HG02938 (cell line): ENCODE measurements around the gene DLX6.

ENCODE experiments used
- ATAC-seq: cut with Tn5 transposase; IDR thresholded peaks from one replicate; pipeline ENCODE4 v1.9.1; 2021; ENCODE audit warnings: mild to moderate bottlenecking, moderate library complexity; ENCODE audit not compliant: unreplicated experiment

Gene DLX6

DNA sequence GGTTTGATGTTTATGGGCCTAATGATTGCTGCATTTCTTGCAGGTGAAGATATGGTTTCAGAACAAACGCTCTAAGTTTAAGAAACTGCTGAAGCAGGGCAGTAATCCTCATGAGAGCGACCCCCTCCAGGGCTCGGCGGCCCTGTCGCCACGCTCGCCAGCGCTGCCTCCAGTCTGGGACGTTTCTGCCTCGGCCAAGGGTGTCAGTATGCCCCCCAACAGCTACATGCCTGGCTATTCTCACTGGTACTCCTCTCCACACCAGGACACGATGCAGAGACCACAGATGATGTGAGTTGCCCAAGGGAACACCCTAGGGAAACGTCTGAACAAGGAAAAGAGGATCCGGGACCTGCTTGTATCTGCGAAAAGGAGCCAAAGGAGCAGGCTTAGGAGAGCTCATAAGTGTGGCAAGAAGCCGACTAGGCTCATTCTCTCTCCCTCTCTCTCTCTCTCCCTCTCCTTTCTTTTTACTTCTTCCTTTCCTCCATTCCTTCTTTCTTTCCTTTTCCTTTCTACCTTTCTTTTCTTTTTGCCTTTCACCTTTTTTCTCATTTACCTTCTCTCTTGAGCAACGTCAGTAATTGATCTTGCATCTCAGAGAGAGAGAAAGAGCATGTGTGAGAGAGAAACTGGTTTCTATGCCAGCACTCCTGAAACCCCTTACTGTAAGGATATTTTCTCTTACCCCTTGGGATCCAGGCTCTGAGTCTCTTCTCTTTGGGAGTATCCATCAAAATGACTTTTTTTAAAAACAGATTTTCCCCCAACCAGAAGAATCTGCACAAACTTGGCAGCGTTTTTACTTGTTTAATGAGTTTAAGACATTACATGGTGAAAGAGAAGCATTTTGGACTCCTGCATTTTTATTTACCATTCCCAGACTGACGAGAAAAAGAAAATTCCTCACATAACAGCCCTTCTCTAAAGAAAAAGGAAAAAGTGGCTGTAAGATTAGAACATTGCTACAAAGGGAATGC lies 4.7 kb downstream of the DLX6 start:
- no peak for ATAC-seq

DNA sequence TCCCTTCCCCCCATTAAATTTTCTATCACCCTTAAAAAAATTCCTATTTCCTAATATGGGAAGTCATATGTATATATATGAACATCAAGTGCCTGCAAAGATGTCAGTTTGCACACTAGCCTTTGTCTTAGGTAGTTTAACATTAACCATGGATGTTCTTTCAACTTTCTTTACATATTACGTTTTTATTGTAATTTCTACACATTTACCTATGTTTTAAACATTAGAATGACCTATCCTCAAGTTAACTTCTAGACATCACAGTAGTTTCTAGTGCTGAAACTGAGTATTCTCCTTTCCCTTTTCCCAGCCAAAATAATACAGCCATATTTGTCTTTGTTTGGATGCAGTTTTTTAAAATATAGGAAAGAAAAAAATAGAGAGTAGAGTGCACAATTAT lies 5.8 kb downstream of the DLX6 start:
- no peak for ATAC-seq

DNA sequence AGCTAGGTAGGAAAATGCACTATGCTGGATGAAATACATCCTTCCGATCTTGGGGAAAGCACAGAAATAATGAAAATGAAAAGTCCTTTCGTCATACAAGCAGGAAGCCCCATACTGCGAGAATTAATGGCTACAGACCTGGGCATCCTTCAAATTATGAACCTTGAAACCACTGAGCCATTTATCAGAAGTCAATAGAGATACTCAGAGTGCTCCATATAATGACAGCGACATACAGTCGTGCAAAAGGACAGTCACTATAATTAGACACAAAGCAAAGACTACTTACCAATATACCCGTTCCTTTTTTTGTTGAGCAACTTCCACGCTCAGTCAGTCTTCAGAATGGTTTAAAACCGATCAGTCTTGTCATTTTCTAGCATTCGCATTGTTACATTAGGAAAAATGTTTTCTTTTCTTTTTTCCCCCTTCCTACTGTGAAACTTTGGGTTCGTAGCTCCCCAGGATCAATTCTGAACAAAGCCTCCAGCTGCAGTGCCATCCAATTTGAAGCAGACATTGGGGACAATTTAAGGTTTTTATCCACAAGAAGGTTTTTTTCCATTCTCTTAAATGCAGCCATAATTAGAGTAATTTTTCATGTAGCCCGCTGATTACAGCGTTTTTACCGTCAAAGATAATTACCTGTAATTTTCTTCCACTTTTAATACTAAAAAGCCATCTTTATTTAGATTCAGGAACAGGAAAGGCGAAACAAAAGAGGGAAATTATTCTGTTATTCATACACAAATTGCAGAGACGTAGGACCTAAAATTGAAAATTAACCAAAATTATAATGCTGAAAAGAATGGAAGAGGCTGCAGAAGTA lies 6.4 kb downstream of the DLX6 start:
- no peak for ATAC-seq

DNA sequence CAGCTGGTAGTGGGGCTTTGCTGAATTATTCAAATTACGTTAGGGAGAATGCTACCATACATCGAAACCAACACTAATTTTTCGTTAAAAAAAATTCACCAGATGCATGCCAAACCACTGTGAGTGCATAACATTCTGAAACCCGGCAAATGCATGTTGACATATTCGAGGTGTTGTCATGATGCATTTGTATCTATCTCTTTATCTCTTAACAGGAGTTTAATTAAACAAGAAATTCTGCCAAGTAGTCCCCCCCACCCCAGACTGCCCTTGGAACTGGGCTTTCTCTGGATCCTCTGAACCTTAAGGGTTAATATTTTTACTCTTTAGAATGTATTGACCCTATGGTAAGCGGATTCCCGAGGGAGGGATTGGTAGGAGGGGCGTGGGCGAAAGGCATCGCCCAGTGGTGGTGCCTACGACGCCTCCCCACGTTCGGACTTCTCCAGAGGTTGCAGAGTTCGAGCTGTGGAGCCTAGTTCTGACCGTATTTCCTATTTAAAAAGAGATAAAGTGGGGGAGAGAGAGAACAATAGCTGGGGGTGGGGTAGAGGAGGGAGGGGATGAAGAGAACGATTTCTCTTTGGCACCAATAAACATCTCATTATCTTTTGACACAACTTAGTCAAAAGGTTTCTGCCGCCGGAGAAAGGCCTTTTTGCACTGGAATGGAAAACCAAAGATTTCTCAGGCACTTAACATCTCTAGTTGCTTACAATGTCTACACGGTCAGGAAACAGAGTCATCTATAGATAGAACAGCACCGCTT lies 7.2 kb downstream of the DLX6 start:
- ATAC-seq: no peak

DNA sequence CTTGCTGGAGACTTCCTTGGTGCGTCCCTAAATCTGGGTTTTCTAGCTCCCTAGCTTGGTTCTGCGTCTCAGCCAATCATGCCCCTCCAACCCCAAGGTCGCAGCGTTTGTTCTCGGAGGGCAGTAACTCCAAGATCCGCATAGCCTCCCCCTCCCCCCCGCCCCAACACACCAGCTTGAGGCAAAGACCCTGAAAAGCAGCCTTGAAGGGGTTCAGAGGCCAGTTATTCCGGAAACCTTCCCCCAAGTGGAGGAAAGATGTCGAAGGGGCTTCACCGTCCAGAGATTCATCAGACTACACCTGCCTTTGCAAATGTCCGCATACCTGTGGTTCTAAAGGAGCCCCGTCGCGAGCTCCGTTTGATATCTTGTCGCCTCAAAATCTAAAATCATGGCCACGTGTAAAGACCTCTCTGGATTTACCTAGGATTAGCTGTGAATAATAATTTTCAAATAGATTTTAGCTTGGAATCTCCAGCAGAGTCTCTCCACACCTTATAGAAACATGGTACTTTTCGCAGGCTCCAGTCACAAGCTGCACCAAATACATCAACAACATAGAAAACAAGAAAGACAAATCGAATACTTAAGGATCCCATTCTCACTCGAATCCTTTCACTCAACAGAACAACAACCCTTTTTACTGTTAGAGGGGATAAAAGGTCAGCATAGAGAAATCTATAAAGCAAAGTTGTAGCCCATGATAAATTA lies 7.9 kb downstream of the DLX6 start:
- ATAC-seq: no peak

DNA sequence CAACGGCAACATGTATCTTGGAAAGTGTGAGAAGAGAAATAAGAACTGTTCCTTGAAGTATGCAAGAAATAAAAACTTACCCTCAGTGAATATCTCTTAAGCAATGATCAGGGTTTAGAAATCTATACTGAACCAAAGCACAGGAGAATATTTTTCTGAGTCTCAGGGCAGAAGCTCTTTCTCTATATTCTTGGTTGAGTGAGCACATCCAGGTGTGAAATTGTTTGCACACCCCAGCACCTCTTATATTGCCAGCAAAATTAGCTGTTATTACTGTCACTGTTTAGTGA lies 8.4 kb downstream of the DLX6 start:
- no peak for ATAC-seq

DNA sequence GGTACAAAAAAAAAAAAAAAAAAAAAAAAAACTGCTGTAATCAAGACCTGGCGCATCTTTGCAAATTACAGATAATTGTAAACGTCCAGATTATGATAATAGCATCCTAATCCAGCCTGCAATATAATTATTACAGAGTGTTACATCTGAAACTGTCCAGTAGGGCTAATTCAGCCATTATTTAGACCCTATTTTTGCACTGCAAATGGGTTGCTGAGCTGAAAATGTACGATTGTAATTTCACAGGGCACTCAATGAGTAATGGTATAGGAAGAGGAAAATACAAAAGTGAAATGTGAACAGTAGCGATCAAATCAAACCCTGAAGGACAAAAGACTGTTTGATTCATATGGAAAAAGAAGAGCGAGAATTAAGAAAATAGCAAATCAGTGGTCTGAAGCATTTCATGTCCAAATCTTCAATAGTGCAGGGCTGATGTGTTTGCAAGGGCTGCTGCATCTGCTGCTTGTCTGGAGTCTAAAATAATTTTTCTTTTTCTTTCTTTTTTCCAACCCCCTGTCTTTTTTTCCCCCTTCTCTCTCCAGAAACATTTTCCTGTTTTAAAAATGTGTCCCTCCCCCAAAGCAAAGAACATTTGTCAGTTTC lies 8.9 kb downstream of the DLX6 start:
- ATAC-seq: no peak

DNA sequence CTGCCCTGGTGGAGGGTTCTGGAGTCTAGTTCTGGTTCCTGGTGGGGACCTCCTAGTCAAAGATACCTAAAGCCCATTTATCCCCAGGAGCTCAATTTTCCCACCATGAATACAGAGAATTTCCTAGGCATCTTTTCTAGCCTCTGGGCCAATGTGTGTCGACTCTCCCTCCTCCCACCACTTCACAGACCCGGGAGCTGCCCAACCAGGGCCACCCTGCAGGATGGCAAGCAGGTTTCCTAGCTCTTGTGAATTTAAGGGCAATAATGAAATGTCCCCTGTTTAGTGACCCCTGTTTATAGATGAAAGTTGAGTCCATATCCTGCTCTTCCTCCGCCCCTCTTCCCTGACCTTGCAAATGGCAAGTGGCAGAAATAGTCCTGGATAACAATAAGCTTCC lies 9.9 kb downstream of the DLX6 start:
- ATAC-seq: no peak

DNA sequence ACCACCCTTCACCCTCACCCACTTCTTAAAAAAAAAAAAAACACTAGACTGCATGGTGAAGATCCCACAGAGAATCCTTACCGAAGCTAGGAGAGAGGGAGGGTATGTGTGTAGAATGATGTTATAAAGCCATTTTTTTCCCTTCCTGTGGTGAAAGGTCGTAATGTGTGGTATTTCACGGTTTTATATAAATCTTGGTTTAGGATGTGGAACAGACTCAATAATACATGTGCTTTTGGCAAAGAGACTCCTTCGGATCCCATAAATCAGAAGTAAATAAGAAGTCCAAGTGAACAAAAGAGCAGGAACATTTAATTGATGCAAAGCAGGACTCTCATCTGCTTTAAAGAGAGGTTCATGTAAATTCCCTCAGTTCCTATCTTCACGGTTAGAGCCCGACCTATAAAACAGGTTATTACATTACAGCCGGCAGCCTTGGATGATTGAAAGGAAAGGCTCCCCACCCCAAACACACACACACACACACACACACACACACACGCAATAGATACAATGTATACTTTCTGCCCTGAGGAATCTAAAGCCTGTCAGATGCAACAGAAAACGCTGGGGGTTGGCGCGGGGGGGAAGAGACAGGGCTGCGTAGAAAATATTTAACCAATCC lies 10.5 kb downstream of the DLX6 start:
- ATAC-seq: no peak

DNA sequence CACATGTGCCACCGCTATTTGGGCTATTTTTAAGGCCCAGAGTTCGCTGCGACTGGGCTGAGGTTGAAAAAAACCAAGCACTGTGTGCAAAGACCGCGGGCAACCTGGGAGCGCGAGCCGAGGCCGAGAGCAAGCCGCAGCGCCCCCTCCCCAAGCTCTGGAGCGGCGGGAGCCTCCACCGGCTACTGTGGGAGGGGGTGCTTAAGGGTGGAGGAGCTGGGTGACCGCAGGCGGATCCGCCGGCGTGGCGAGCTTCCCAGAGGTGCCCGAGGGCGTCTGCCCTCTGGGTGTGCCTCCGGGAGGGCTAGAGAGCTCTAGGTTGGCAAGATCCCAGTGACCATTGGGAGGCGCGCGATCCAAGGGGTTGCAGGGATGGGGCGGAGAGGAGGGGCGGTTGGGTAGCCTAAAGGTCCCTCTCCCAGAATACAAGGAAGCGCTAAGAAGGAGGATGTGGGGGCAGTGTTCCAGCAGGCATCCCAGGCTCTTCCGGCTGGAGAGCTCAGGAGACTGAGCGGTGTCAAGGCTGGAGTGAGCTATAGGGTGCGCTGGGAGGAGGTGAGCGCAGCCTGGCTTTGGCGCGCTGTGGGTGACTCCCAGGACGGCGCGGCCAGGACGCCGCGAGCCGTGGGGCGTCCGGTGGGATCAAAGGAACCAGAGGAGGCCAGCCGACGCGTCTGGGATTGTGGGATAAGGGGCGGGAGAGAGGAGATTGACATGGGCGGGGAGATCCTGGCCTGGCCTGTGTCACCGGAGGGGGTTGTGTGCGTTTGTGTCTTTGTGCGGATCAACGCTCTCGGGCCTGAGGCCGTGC lies 11.2 kb downstream of the DLX6 start:
- no peak for ATAC-seq

DNA sequence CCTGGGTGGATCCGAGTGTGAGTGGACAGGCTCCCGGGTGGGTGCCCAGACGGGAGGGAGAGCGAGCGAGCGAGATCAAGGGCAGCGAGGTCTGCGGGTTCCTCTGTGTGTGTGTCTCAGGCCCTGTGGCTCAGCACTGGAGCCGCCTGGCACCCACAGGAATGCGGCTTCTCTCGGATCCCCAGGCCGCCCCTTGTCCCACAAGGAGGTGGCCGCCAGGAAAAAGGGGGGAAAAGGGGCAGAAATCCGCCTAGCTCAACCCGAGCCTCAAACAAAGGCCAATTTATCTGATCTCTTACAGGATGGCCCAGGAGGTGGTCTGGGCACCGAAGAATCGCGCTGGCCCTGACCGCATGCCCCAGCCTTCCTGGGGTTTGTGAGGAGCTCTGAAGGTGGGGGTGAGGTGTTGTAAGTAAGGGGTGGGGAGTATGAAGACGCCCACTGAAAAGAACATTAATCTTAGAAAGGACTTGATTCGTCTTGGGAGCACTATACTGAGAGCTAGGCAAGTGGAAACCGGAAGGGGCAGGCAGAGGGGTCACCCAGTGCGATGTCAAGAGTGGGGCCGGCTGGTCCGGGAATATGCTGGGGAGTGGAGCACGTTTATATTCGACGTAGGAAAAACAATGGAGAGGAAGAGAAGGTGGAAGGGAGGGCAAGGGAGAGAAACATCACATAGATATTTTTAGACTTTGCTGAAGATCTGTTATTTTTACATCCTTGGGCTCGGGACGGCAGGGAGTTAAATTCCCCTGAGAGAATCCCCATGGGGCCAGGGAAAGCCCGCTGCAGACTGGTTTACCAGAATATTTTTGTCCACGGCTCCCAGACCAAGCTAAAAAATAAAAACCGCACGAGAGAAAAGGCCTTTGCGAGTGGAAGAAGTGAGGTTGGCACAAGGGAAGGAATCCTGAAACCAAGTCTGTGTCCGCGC lies 12.1 kb downstream of the DLX6 start:
- no peak for ATAC-seq

DNA sequence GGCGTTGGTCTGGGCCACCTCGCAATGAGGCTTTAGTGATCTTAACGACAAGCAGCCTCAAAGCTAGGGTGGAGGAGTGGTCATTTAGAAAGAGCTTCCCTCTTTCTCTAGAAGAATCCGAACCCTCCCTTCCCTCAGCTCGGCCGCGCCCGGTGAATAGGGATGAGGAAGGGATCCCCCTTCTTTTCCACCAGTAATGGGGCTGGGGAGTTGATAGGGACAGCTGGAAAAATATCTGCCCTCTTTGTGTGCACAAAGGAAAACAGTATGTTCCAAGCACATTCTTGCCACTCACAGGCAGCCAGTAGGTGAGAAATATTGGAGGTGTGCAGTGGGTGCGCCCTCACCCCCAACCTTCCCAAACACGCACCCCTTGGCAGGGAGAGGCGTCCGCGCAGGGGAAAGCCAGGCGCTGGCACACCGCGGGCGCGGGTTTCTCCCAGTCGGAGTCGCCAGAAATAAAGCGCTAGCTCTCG lies 12.8 kb downstream of the DLX6 start:
- no peak for ATAC-seq

DNA sequence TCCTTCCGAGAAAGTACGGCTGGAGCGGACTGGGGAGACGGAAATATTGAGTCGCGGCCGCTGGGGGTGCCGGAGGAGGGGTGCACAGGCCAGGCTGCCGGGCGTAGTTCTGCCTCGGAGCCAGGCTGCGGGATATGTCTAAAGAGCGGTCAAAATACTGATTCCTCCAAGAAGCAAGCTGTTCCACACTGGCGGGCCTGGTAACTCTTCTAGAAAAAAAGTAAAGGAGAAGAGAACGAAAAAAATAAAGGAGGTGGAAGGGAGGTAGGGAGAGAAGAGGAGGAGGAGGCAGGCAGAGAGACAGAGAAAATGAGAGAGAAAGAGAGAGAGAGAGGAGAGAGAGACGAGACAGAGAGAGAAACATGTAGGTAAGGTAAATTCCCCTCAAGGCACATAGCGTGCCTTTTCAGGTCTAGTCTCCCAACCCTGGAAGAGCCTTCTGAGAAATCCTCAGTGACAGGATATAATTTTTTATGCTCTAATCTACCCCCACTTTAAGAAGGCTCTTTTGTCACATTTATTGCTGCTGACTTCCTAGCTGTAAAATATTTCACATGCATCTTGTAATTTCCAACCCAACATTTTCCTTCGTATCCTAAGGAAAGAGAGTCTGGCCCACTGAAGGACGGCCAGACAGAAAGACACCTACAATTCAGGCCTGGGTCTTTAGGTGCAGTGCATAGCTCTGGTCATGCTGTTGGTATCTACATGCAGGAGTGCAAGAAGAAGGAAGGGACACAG lies 13.6 kb downstream of the DLX6 start:
- no peak for ATAC-seq

DNA sequence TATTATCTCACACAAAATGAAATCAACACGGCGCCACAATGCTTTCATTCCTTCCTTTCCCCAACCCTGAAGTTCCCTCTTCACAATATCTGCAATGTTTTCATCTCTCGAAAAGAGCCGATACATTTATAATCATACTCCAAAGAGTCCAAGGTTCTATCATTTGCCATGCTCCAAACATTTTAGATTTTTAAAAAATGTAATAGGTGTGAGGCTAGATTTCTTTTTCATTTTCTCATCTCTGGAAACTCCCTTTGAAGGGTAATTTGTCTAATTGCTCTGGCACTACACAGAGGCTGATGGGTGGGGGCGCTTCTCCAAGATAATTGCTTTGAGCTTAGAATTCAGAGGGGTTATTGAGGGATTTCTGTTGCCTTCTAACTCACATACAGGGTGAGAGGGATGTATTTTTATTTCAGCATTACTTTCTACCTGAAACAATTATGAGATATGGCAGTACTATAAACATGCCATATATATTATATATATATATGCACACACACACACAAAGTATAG lies 14.4 kb downstream of the DLX6 start:
- ATAC-seq: no peak

DNA sequence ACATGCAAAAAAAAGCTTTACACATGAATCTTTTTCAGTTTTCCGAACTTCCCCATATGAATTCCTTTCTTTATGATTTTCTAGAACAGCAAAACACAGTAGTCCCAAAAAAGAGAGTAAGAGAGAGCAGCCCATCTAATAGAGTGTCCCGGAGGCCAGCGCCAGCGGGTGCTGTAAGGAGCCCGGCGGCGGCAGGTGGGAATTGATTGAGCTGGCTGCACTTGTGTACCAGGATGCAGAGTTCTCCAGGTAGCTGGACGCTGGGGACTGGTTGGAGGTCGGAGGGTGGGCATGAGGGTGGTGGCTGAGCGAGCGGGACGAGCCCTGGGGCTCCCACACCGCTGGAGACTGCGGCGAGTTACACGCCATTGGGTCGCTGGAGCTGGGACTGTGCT lies 15.2 kb downstream of the DLX6 start:
- ATAC-seq: no peak

DNA sequence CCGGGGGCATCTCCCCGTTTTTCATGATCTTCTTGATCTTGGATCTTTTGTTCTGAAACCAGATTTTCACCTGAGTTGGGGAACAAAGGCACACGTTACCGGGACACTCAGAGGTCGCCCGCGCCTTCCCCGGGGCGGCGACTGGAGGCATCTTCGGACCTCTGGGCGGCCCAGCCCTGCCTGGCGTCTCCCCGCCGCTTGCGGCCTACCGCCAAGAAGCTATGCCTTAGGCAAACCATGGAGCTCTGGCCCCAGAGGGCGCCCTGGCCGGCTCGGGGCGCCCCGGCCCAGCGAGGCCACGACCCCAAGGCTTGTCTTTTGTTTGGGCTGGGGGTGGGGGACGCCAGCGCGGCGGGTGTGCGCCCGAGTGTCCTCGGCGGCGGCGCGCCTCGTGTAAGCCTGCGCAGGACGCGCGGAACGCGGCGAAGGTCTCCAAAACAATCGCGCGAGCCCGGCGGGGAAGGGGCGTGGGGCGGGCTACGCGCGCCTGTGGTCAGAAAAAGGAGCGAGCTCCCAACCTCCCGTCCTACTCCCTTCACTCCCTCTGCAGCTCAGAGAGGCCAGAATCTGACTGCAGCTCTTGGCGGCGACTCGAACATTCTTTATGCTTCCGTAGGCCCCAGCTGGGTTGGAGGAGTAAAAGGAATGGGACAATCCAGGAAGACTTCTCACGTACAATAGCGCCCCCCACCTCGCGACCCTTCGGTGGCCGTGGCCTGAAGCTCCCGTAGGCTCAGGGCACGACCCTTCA lies 15.8 kb downstream of the DLX6 start:
- ATAC-seq: no peak
